Liver (tissue), 9 donors: ENCODE measurements around the gene ARRDC5. TPM values are rescaled to one million over a fixed set of nuclear protein-coding genes. Genes with fewer than 3 reads are reported as not detected.

Experiments used
- DNase-seq: peaks from one replicate; pipeline ENCODE4 v3.0.0-alpha.2; 2017; ENCODE audit warnings: low spot score
- H3K27ac ChIP-seq, 2 donors: one replicate each; pipeline ENCODE4 v1.7.0; 2013; ENCODE audit warnings: inconsistent platforms in 2 of 2, low read length in 2 of 2, control low read depth in 1 of 2, low read depth in 1 of 2, mild to moderate bottlenecking in 1 of 2
- H3K27me3 ChIP-seq, 4 donors: one replicate each; pipeline versions ENCODE4 v1.6.1 to v1.7.0; 2013; ENCODE audit warnings: low read length in 3 of 4, inconsistent platforms in 1 of 4, mild to moderate bottlenecking in 1 of 4, moderate library complexity in 1 of 4; ENCODE audit not compliant: control insufficient read depth in 4 of 4, insufficient read depth in 4 of 4
- H3K36me3 ChIP-seq, 4 donors: one replicate each; pipeline versions ENCODE4 v1.6.1 to v1.7.0; 2013; ENCODE audit warnings: low read length in 3 of 4, mild to moderate bottlenecking in 3 of 4, low read depth in 1 of 4, moderate library complexity in 1 of 4; ENCODE audit not compliant: control insufficient read depth in 4 of 4, insufficient read depth in 3 of 4
- H3K4me1 ChIP-seq, 4 donors: one replicate each; pipeline versions ENCODE4 v1.6.1 to v1.7.0; 2013; ENCODE audit warnings: low read length in 3 of 4, mild to moderate bottlenecking in 3 of 4, moderate library complexity in 1 of 4; ENCODE audit not compliant: control insufficient read depth in 4 of 4, insufficient read depth in 4 of 4
- H3K4me3 ChIP-seq, 3 donors: one replicate each; pipeline versions ENCODE4 v1.6.1 to v1.7.0; 2013; ENCODE audit warnings: low read length in 3 of 3, control low read depth in 1 of 3, low read depth in 1 of 3, mild to moderate bottlenecking in 1 of 3
- H3K9ac ChIP-seq, 2 donors: one replicate each; pipeline ENCODE4 v1.7.0; 2013; ENCODE audit warnings: low read length in 2 of 2, mild to moderate bottlenecking in 2 of 2, moderate library complexity in 2 of 2, control low read depth in 1 of 2, low read depth in 1 of 2
- H3K9me3 ChIP-seq, 4 donors: one replicate each; pipeline versions ENCODE4 v1.6.1 to v1.7.0; 2013; ENCODE audit warnings: low read length in 3 of 4; ENCODE audit not compliant: control insufficient read depth in 4 of 4
- EGR1 ChIP-seq, 2 donors: IDR thresholded peaks; 2 replicates each; pipeline ENCODE4 v1.6.1; 2016 to 2018; ENCODE audit warnings: antibody characterized with exemption in 2 of 2, low read depth in 2 of 2
- FOXA1 ChIP-seq: IDR thresholded peaks from 2 replicates; pipeline ENCODE4 v1.6.1; 2016; ENCODE audit warnings: antibody characterized with exemption
- FOXA2 ChIP-seq: IDR thresholded peaks from 2 replicates; pipeline ENCODE4 v1.6.1; 2016; ENCODE audit warnings: antibody characterized with exemption
- GABPA ChIP-seq, 2 donors: IDR thresholded peaks in 1 of 2; conservative IDR thresholded peaks in 1 of 2; 2 replicates each; pipeline ENCODE4 v1.6.1; 2016; ENCODE audit warnings: antibody characterized with exemption in 2 of 2, mild to moderate bottlenecking in 1 of 2, moderate library complexity in 1 of 2
- HNF4A ChIP-seq, 2 donors: conservative IDR thresholded peaks; 2 replicates each; pipeline ENCODE4 v1.6.1; 2016; ENCODE audit warnings: antibody characterized with exemption in 2 of 2, mild to moderate bottlenecking in 2 of 2
- HNF4G ChIP-seq: IDR thresholded peaks from 2 replicates; pipeline ENCODE4 v1.6.1; 2016; ENCODE audit warnings: antibody characterized with exemption
- JUND ChIP-seq, 2 donors: IDR thresholded peaks; 2 replicates each; pipeline ENCODE4 v1.6.1; 2016; ENCODE audit warnings: antibody characterized with exemption in 2 of 2
- NR2F2 ChIP-seq: IDR thresholded peaks from 2 replicates; pipeline ENCODE4 v1.6.1; 2016; ENCODE audit warnings: antibody characterized with exemption
- RAD21 ChIP-seq, 2 donors: IDR thresholded peaks; 2 replicates each; pipeline ENCODE4 v1.6.1; 2016; ENCODE audit warnings: antibody characterized with exemption in 2 of 2, mild to moderate bottlenecking in 2 of 2
- RXRA ChIP-seq, 2 donors: IDR thresholded peaks; 2 replicates each; pipeline ENCODE4 v1.6.1; 2017 to 2018; ENCODE audit warnings: antibody characterized with exemption in 2 of 2, mild to moderate bottlenecking in 1 of 2
- SP1 ChIP-seq: IDR thresholded peaks from 2 replicates; pipeline ENCODE4 v1.6.1; 2018; ENCODE audit warnings: antibody characterized with exemption, mild to moderate bottlenecking
- TAF1 ChIP-seq: conservative IDR thresholded peaks from 2 replicates; pipeline ENCODE4 v1.6.1; 2016; ENCODE audit warnings: antibody characterized with exemption, mild to moderate bottlenecking
- YY1 ChIP-seq: IDR thresholded peaks from 2 replicates; pipeline ENCODE4 v1.6.1; 2016; ENCODE audit warnings: antibody characterized with exemption, mild to moderate bottlenecking
- ZBTB33 ChIP-seq: IDR thresholded peaks from 2 replicates; pipeline ENCODE4 v1.6.1; 2016; ENCODE audit warnings: antibody characterized with exemption
- WGBS: extraction: QIAGEN DNeasy Blood & Tissue Kit; methylation state at CpG from one replicate; pipeline ENCODE4 v1.1.7; 2013; 5-methylcytosine and 5-hydroxymethylcytosine counted together
- polyA plus RNA-seq, 2 donors: library from polyadenylated mRNA; stranded (reverse) in 1 of 2; unstranded in 1 of 2; fragments of 200-250 nt in 1 of 2; fragments of >200 nt in 1 of 2; fragmentation: Nextera tagmentation in 1 of 2; extraction: Ambion mirVana in 1 of 2; gene quantifications; one replicate each; pipeline versions ENCODE4 v1.2.1 to v1.2.3, GENCODE V29; 2013 to 2015
- total RNA-seq, 2 donors: library from RNA; depleted of rRNA; stranded (reverse); fragments of >200 nt; gene quantifications; one replicate each; pipeline ENCODE4 v1.2.3, GENCODE V29; 2014
- TF ChIP-seq, protein P1 (sequence below): IDR thresholded peaks from 2 replicates; pipeline ENCODE4 v1.6.1; 2016; ENCODE audit warnings: antibody characterized with exemption, mild to moderate bottlenecking
- TF ChIP-seq, protein P2 (sequence below): IDR thresholded peaks from 2 replicates; pipeline ENCODE4 v1.6.1; 2016; ENCODE audit warnings: antibody characterized with exemption
- TF ChIP-seq, protein P3 (sequence below): IDR thresholded peaks from 2 replicates; pipeline ENCODE4 v1.6.1; 2016; ENCODE audit warnings: antibody characterized with exemption
- TF ChIP-seq, protein P4 (sequence below): fragments of 150-350 bp; IDR thresholded peaks from 2 replicates; pipeline ENCODE4 v1.5.1; 2017; ENCODE audit warnings: improper control_type of control experiment, low read depth, low read length; ENCODE audit not compliant: missing input control
- donor health status: healthy.
- donor health status: healthy.
- donor health status: healthy.
- donor health status: healthy.
- donor health status: healthy.

Gene ARRDC5
- total and polyA plus RNA-seq, 4 donors = 0.05 to 0.25 TPM; not detected in 2

GRCh38 chr19:4933528-4933927, 30.8 kb upstream of the ARRDC5 start:
- TF ChIP-seq RXRA (IDR thresholded peaks at IDR 0.05) = no peak
- TF ChIP-seq HNF4G = no peak
- no peak for TF ChIP-seq SP1
- TF ChIP-seq, protein P1, sequence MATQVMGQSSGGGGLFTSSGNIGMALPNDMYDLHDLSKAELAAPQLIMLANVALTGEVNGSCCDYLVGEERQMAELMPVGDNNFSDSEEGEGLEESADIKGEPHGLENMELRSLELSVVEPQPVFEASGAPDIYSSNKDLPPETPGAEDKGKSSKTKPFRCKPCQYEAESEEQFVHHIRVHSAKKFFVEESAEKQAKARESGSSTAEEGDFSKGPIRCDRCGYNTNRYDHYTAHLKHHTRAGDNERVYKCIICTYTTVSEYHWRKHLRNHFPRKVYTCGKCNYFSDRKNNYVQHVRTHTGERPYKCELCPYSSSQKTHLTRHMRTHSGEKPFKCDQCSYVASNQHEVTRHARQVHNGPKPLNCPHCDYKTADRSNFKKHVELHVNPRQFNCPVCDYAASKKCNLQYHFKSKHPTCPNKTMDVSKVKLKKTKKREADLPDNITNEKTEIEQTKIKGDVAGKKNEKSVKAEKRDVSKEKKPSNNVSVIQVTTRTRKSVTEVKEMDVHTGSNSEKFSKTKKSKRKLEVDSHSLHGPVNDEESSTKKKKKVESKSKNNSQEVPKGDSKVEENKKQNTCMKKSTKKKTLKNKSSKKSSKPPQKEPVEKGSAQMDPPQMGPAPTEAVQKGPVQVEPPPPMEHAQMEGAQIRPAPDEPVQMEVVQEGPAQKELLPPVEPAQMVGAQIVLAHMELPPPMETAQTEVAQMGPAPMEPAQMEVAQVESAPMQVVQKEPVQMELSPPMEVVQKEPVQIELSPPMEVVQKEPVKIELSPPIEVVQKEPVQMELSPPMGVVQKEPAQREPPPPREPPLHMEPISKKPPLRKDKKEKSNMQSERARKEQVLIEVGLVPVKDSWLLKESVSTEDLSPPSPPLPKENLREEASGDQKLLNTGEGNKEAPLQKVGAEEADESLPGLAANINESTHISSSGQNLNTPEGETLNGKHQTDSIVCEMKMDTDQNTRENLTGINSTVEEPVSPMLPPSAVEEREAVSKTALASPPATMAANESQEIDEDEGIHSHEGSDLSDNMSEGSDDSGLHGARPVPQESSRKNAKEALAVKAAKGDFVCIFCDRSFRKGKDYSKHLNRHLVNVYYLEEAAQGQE = no peak
- no peak for TF ChIP-seq EGR1 (IDR thresholded peaks at IDR 0.05; ENCODE audit: low read depth in 2 of 2)
- no peak for TF ChIP-seq FOXA2
- TF ChIP-seq ZBTB33 = no peak
- TF ChIP-seq RAD21 (IDR thresholded peaks at IDR 0.05) = no peak
- Histone ChIP-seq H3K9ac (no peak overlapping the region), H3K4me3 (no peak overlapping the region), H3K36me3 (no peaks in the 10 kb centered on the region), H3K4me1 (no peaks in the 10 kb centered on the region), H3K9me3 (no peaks in the 10 kb centered on the region), H3K27me3 (no peaks in the 10 kb centered on the region), H3K27ac (no peak overlapping the region)
- no peak for DNase-seq
- WGBS = 87% methylated on average over 7 of the region's 7 CpGs

GRCh38 chr19:4932711-4933110, 30.0 kb upstream of the ARRDC5 start:
- Histone ChIP-seq H3K9me3 (no peaks in the 10 kb centered on the region), H3K4me1 (no peaks in the 10 kb centered on the region), H3K27me3 (no peaks in the 10 kb centered on the region), H3K36me3 (no peaks in the 10 kb centered on the region), H3K4me3 (no peak overlapping the region), H3K27ac (no peak overlapping the region), H3K9ac (no peak overlapping the region)
- 98% methylated on average over 32 of the region's 32 CpGs for WGBS
- no peak for DNase-seq
- TF ChIP-seq HNF4A (conservative IDR thresholded peaks at IDR 0.05) (no peak), ZBTB33 (no peak), NR2F2 (no peak), FOXA2 (no peak), HNF4G (no peak), EGR1 (IDR thresholded peaks at IDR 0.05; ENCODE audit: low read depth in 2 of 2) (no peak), TAF1 (no peak), RAD21 (IDR thresholded peaks at IDR 0.05) (no peak), FOXA1 (no peak), GABPA (IDR thresholded peaks at IDR 0.05 in 1 of 2, conservative IDR thresholded peaks at IDR 0.05 in 1 of 2) (no peak), JUND (IDR thresholded peaks at IDR 0.05) (no peak), YY1 (no peak), SP1 (no peak), RXRA (IDR thresholded peaks at IDR 0.05) (no peak)
- TF ChIP-seq, protein P2, sequence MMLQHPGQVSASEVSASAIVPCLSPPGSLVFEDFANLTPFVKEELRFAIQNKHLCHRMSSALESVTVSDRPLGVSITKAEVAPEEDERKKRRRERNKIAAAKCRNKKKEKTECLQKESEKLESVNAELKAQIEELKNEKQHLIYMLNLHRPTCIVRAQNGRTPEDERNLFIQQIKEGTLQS = no peak
- TF ChIP-seq, protein P1 = no peak
- TF ChIP-seq, protein P3, sequence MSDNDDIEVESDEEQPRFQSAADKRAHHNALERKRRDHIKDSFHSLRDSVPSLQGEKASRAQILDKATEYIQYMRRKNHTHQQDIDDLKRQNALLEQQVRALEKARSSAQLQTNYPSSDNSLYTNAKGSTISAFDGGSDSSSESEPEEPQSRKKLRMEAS = no peak
- TF ChIP-seq, protein P4, sequence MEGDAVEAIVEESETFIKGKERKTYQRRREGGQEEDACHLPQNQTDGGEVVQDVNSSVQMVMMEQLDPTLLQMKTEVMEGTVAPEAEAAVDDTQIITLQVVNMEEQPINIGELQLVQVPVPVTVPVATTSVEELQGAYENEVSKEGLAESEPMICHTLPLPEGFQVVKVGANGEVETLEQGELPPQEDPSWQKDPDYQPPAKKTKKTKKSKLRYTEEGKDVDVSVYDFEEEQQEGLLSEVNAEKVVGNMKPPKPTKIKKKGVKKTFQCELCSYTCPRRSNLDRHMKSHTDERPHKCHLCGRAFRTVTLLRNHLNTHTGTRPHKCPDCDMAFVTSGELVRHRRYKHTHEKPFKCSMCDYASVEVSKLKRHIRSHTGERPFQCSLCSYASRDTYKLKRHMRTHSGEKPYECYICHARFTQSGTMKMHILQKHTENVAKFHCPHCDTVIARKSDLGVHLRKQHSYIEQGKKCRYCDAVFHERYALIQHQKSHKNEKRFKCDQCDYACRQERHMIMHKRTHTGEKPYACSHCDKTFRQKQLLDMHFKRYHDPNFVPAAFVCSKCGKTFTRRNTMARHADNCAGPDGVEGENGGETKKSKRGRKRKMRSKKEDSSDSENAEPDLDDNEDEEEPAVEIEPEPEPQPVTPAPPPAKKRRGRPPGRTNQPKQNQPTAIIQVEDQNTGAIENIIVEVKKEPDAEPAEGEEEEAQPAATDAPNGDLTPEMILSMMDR = no peak
